ENCODE measurements around the gene AUTS2.

The AUTS2 gene

DNA sequence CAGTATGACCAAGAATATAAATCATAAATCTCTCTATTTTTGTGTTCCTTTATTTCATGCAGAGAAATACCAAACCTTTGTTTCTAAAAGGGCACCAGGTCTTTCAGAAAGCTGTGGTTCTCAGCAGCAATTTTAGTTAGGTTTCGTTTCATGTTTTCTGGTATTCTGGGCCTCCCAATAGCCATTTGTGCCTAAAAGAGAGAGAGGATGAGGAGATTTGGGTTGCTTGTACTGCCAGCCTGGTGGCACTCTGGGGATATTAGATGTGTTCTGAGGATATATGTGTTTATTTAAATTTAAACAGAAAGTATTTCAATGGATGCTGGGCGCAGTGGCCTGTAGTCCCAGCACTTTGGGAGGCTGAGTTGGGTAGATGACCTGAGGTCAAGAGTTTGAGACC is 471.7 kb downstream of the AUTS2 start:
- no peak for DNase-seq (ENCODE audit: low spot score)

- no peak for DNase-seq (ENCODE audit: low spot score)
Measured at GRCh38 chr7:70071766-70072165, 473.5 kb downstream of the AUTS2 start.

DNA sequence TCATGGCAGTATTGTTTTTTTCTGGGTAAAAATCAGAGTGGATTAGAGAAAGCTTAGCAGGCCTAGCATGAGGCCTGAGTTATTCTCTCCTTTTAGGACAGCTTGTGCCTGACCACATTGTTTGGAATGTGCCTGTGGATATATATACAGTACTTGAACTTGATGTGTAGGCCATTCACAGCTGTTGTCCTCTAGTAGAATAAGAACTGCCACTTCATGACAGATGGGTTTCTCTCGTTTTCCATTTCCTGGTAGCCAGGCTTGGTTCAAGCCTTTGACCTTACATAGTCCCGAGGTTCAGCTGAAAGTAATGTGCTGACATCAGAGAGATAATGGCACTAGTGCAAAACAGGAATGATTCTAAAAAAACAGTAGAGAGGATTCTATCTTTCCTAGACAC is 473.9 kb downstream of the AUTS2 start:
- no peak for DNase-seq (ENCODE audit: low spot score)

GRCh38 chr7:70076325-70076724 is 478.1 kb downstream of the AUTS2 start:
- no peak for DNase-seq (ENCODE audit: low spot score)

DNA sequence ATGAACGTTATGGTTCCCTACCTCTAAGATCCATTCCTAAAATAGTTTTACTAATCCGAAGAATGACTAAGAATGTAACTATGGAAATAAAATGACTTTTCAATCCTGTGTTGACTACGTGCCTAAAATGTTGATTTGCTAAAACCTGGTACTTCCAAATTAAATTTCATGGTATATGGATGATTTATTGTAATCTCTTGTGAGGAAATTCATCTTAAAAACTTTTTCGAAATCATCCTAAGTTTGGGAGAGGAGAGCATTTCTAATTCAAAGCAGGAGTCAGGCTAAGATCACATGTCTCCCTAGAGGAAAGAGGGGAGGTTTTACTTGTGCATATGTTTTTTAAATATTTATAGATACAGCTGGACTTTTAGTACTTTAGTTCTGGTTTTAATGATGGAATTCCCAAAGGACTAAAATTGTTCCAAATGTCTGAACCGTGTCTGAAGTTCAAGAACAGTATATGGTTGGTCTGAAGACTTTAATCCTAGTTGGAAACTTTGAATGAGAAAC is 483.9 kb downstream of the AUTS2 start:
- no peak for DNase-seq (ENCODE audit: low spot score)

DNA sequence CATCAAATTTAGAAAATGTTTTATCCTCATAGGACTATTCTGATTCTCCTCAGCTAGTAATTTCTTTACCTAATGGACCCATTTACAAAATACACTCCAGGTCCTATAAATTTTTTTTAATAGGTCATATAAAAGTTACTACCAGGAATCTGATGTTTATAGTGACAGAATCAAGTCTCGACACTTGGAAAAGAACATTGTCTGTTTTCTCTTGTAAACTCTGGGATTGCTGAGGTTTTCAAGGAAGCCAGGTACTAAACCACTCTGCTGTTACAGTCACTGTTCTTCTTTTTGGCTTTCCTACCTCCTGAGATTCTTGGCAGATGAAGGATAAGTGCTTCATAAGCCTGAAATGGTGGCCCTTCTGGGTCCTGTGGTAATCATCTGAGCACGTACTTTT is 493.1 kb downstream of the AUTS2 start:
- DNase-seq (ENCODE audit: low spot score), result no peak

DNA sequence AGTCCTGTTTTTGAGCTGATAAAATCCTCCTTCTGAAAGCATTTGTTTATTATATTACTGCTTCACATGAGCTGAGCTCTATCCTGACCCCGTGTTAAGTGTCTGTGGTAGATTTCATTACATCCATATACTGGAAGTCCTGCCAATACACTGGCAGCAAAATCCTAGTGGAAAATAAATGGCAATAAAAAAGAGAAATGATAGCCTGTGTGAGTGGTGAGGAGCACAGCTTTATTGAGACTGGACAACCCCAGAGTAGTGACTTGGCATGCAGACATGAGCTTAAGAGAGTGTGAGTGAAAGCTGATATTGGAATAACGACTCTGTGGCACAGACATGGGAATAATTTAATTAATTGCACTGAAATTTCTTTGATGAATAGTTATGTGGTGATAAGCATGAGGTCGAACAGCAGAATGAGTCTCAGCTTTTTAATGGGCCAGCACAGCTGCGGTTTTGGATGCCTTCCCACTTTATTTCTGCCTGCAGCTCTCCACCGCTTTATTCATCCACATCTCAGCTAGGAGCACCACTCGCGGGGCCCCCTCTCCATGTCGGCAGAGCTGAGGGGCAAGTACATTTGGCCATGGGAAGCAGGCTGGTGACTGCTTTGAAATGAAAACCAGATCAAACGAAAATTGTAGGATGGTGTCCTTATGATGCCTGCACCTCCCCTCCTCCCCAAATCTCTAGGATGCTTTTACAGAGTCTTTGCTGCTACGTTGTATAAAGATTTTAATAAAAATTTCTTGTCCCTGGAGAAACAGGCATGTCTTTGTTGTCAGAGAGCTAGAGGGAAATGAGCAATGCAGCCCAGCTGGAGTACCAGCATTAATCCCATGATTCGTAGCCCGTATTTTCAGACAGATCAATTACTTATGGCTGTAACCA is 494.3 kb downstream of the AUTS2 start:
- DNase-seq (ENCODE audit: low spot score), result no peak

- DNase-seq (ENCODE audit: low spot score), result no peak
Measured at GRCh38 chr7:70093205-70093904, 495.1 kb downstream of the AUTS2 start.

DNA sequence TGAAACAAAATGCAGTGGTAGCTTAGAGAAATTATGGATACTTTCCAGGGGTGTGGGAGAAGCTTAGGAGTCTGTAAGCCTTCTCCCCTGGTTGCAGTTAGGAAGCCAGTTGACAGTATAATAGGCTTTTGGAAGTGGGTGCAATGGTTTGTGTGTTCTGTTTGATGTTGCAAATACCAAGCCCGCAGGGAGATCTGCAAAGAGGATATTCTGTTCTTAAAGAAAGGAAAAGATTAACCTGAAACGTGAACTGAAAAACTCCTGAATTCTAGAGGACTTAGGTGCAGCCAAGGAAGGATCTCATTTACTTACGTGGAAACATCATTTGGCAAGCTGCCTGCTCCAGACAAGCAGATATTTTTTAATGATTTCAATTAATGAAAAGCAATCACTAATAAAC is 496.6 kb downstream of the AUTS2 start:
- DNase-seq (ENCODE audit: low spot score), result no peak

GRCh38 chr7:70097645-70098044 is 499.4 kb downstream of the AUTS2 start:
- DNase-seq (ENCODE audit: low spot score), result no peak

DNA sequence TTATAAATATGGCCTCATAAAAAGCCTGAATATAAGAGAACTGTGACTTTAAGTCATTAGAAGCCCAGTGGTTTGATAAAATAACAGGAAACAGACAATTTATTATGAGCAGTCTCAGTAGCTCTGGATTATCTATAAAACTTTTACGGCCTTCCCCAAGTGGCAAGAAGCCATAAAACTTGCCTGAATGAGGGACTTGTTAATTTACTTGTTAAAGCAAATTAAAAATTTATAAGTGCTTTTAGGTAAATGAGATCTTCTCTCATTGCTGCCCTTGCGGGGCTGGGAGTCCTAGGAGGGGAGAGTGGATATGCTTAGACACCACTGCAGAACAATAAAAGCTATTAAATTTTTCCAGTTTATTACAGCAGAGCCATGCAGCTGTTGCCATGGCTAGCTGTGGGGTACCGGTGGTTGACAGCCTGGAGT is 499.9 kb downstream of the AUTS2 start:
- no peak for DNase-seq (ENCODE audit: low spot score)

DNA sequence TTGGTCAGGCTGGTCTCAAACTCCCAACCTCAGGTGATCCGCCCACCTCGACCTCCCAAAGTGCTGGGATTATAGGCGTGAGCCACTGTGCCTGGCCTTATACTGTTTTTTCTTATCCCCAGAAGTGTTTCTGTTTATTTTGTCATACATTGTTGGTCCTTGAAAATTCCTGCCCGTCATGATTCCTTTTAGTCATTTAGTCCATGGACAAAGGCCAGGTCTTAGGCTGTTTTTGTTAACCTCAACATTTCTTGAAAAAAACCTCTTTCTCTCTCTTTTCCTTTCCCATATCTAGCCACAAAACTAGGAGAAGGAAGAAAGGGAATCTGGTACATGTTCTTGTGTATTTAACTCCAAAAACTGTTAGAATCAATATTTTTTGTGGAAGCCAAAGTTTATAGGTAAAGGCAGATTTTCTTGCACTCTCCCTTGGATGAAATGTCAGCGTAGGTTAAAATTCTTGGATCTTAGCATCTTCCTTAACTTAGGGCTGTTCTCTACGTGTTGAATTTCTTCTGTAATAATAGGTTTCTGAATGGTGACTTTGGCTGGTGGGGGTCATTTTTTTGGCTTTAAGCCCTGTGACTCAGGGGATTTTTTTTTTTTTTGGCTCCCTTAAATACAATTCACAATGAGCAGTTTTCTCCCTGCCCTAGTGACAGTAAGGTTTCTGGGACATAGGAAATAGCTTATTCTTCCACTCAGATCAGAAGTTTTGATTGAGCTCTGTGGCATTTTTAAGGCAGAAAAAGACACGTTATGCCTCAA is 500.8 kb downstream of the AUTS2 start:
- DNase-seq (ENCODE audit: low spot score), result no peak

- no peak for DNase-seq (ENCODE audit: low spot score)
Measured at GRCh38 chr7:70104243-70104642, 506.0 kb downstream of the AUTS2 start.

GRCh38 chr7:70113078-70113477 is 514.8 kb downstream of the AUTS2 start:
- no peak for DNase-seq (ENCODE audit: low spot score)

DNA sequence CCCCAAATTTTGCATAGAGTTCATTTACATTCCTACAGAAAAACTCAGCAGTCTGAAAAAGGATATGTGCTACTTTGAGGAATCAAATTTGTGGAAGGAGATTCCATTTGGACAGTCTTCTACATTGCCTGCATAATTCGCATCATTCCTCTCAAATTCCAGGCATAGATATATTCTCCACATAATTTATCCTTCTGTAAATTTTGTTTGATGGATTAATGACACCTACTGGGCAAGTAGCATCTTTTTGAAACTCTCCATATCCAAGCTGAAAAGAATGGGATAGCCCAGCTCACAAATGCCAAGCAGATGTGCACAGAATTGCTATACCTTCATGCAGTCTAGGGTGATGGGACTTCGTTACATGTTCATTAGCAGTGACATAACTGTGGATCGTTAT is 515.3 kb downstream of the AUTS2 start:
- DNase-seq (ENCODE audit: low spot score), result no peak

GRCh38 chr7:70114806-70115205 is 516.5 kb downstream of the AUTS2 start:
- no peak for DNase-seq (ENCODE audit: low spot score)

- no peak for DNase-seq (ENCODE audit: low spot score)
Measured at GRCh38 chr7:70116244-70116643, 518.0 kb downstream of the AUTS2 start.

DNA sequence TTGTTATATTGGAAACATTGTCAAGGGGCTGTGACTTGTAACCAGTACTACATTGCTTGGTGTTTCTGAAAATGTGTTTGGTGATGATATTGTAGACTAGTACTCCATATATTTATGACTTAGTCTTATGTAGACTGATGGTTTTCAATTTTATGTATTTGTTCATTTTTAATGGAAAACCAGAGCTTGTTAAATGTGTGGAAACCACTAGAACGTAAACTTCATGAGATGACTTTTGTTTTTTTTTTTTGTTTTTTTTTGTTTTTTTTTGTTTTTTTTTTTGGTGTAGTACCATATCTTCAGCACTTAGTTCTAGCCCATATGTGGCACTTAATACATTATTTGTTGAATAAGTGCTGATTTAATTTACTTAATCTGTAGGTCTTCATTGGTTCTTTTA is 518.6 kb downstream of the AUTS2 start:
- no peak for DNase-seq (ENCODE audit: low spot score)

GRCh38 chr7:70120851-70121250 is 522.6 kb downstream of the AUTS2 start:
- no peak for DNase-seq (ENCODE audit: low spot score)

DNA sequence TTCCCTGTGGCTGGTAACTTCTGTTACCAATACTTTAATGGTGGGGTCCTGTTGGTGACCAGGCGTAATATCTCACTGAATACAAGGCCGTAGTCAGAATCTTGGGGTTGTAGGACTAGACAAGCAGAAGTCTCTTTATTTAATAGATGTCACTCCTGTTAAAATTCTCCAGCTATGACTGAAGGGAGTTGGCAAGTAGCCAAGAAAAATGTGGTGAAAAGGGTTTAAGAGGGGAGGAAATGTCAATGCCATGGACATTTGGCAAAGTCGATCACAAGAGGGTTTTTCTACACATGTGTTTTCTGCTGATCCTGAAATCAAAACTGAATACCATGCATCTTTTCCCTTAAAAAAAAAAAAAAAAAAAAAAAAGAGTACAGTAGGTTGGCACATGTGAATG is 533.5 kb downstream of the AUTS2 start:
- no peak for DNase-seq (ENCODE audit: low spot score)

DNA sequence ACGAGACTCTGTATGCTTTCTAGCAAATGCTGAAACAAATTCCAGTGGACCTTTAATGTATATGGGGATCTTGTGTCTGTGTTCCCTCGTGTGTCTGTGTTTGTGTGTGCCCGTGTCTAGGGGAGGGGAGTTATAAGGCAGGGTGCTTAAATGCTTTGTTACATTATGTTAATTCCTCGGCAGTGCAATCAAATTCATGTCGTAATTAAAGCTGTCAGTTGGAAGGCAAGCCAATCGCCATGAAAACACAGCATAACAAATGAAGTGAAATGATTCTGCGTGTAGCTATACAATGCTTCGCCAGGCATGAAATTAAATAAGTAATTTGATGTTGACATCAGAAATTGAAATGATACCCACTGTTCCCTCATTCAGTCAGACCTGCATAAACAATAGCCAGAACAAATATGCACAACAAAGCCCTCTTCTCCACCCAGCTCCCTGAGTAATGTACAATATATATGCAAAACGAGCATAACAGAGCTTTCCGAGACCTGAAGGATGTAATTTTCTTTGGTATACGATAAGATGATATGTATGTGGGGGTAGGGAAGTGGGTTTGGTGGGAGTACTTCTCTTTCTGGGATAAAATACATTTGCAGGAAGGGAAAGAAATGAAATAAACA is 534.1 kb downstream of the AUTS2 start:
- no peak for DNase-seq (ENCODE audit: low spot score)
